Activated T-helper 1 cell treated with anti-CD3 and anti-CD28 coated beads, Interleukin-12 subunit alpha, Interleukin-12 subunit beta, Interleukin-2, Interleukin-4 antibody, amounts not matched to agents 30 ng/mL and 10 ng/mL and 1 ng/mL, durations not matched to agents 14 hours and 24 hours and 36 hours (primary cell): ENCODE measurements around the gene TUBB1. TPM values are rescaled to one million over a fixed set of nuclear protein-coding genes. Genes with fewer than 3 reads are reported as not detected.

ENCODE experiments used
- DNase-seq: peaks from one replicate; pipeline ENCODE4 v3.0.0; 2021; ENCODE audit warnings: low spot score
- H3K27ac Mint-ChIP-seq: one replicate; pipeline ENCODE4 v1.8.0; 2021; ENCODE audit warnings: mild to moderate bottlenecking, mixed read lengths
- H3K27me3 Mint-ChIP-seq: one replicate; pipeline ENCODE4 v1.8.0; 2022; ENCODE audit warnings: mild to moderate bottlenecking, moderate library complexity, mixed read lengths; ENCODE audit not compliant: insufficient read depth
- H3K36me3 Mint-ChIP-seq: one replicate; pipeline ENCODE4 v1.8.0; 2021; ENCODE audit warnings: low read depth, mixed read lengths
- H3K4me1 Mint-ChIP-seq: one replicate; pipeline ENCODE4 v1.8.0; 2021; ENCODE audit warnings: low read depth, mixed read lengths
- H3K4me3 Mint-ChIP-seq: one replicate; pipeline ENCODE4 v1.8.0; 2021; ENCODE audit warnings: mild to moderate bottlenecking, moderate library complexity, mixed read lengths
- H3K9me3 Mint-ChIP-seq: one replicate; pipeline ENCODE4 v1.8.0; 2021; ENCODE audit warnings: mixed read lengths
- intact Hi-C: fragments of 100-400 bp; cut with micrococcal nuclease; formaldehyde crosslinking; loops from one replicate; pipeline ENCODE4 v1.15.1; 2024
- total RNA-seq: library from RNA; stranded (reverse); gene quantifications from 2 replicates; pipeline ENCODE4 v1.2.3, GENCODE V29; 2022

TUBB1 gene
- total RNA-seq, 1 donor from 2014 or later, result not detected

DNA sequence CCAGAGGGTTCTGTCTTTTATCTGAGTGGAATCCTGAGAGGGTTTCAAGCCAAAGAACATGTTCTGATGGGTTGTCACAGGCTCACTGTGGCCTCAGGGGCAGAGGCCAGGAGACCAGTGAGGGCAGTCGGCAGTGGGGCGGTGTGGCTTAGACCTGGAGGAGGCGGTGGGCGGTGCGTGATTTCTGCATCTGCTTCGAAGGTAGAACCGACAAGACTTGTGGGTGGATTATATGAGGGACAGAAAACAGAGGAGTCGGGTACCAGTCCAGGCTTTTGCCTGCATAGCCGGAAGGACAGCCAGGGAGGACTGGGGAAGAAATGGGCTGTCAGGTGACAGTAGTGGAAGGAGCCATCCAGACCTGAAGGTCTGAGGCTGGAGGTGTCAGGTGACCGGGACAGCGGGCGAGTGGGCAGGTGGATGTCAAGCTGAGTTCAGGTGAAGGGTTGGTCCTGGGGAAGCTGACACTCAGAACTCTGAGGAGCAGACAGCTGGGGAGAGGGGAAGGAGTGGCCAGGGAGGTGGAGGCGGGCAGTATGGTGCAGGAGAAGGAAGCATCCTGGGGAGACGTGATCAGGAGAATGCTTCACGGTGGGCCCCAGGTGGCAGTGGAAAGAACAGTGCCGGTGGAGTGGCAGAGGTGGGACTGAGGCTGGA is 15.3 kb upstream of the TUBB1 start:
- no peaks in the 10 kb centered on the region for H3K9me3 Mint-ChIP-seq
- intact Hi-C loops, result no loop called here
- H3K4me3 Mint-ChIP-seq, result peak overlapping the region; percentile 85
- H3K27me3 Mint-ChIP-seq, result no peaks in the 10 kb centered on the region
- peaks cover 39% of the 10 kb centered on the region for H3K4me1 Mint-ChIP-seq
- H3K27ac Mint-ChIP-seq, result peak overlapping the region; percentile 79
- DNase-seq, result no peak
- peaks cover 19% of the 10 kb centered on the region for H3K36me3 Mint-ChIP-seq

DNA sequence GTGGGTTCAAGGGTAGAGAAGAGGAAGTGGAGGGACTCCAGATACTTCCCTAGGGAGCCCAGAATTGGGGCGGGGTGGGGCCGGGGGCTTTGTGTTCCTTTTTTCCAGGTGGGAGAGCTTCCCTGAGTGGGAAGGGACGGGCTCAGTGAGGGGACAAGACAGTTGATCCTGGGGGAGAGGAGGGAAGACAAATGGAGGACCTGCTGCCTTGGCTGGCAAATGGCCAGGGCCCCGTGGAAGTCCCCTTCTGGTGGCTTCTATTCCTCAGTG is 14.8 kb upstream of the TUBB1 start:
- H3K27me3 Mint-ChIP-seq, result no peaks in the 10 kb centered on the region
- peak overlapping the region; percentile 79 for H3K27ac Mint-ChIP-seq
- DNase-seq, result peak; percentile 29
- H3K4me3 Mint-ChIP-seq, result peak overlapping the region; percentile 85
- H3K4me1 Mint-ChIP-seq, result peaks cover 39% of the 10 kb centered on the region
- H3K36me3 Mint-ChIP-seq, result peaks cover 19% of the 10 kb centered on the region
- intact Hi-C loops, result no loop called here
- no peaks in the 10 kb centered on the region for H3K9me3 Mint-ChIP-seq

DNA sequence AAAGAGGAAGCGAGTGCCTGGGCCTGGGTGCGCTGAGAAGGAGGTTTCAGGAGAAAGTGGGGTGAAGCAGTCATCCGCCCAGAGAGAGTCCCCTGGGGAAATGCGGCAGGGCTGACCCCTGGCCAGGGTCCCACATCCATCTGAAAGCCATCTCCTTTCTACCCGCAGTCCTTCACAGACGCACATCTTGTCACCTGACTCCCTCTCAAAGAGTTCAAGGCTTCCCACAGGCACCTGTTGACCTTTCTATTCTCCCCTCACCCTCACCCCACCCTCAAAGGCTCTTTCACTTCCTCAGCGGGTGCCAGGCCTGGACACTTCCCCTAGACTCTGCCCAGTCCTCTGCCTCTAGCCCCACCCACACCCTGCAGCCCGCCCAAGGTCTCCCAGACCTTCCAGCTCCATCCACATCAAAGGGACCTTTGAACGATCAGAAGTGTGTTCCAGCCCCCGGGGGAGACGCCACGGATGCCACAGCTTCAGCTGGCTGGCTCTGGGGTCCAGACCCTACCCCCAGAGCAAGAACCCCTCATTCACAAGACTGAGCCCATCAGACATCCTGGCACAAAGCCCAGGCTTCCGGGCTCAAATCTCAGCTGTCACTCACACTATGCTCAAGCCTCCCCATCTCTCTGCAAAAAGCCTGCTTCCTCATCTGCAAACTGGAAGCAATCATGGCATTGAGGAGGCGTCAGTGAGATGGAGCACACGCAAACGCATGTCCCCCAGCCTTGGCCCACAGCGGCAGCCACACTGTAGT is 14.3 kb upstream of the TUBB1 start:
- H3K36me3 Mint-ChIP-seq, result peaks cover 19% of the 10 kb centered on the region
- H3K4me3 Mint-ChIP-seq, result peak overlapping the region; percentile 85
- peaks cover 39% of the 10 kb centered on the region for H3K4me1 Mint-ChIP-seq
- peak; percentile 18 for DNase-seq
- intact Hi-C loops, result loop anchor here (1.0 kb wide), 1 partner anchor 37 kb away; the partner anchor contains the start of gene PRELID3B
- no peaks in the 10 kb centered on the region for H3K27me3 Mint-ChIP-seq
- H3K27ac Mint-ChIP-seq, result peak overlapping the region; percentile 79
- H3K9me3 Mint-ChIP-seq, result no peaks in the 10 kb centered on the region

DNA sequence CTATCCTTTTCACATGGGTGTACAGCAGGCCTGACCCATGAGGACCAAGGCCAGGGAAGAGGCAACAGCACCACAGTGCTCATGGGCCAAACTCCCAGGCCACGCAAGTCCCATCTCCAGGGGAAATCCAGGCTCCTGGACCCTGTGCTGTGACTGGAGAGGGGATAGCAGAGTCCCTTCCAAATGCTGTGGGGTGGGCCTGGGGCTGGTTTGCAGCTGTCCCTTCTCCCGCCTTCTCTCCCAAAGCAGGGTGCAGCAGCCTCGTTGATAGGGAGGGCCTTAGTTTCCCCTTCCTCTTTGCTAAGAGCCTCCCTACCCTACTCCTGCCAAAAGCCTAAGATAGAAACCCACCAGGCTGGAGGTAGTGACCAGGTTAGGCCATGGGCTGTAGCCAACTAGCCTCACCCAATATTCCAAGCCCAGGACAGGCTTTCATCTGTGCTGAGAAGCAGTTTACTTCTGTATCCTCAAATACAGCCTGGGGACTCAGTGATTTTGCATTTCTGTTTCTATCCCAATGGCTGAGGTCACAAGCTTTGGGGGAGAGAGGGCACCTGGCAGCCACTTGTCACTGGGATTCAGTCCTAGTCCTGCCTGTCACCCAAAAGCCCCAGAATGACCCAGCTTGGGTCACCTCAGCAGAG is 13.6 kb upstream of the TUBB1 start:
- H3K4me1 Mint-ChIP-seq, result peaks cover 39% of the 10 kb centered on the region

DNA sequence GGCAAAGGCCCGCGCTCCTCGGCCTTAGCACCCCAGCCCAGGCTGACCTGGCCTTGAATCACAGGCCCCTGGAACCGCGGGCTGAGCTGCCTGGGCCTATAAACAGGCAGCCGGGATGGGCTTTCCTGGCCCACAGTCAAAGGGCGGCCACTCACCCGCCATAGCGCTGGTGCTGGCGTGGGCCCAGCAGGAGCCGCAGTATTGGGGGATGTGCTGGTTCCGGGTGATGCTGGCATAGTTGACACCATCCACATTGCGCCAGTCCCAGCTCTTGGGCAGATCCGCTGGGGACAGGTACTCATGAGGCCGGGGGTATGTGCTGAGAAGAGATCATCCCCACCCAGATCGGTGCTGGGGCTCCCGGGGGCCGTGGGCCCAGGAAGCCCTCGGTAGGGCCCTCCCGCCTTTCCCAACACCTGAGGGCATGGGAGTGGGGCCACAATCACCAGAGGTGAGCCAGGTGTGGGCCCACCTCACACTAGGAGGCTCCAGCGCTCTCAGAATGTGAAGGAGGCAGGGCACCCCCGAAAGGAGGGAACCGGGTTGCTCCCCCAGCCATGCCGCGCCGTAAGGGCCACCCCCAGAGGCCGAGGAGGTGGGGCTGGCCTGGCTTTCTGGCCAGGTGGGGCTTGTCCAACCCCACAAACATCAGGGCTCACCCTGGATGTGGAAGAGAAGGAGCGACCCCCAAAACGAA is 12.9 kb upstream of the TUBB1 start:
- intact Hi-C loops, result loop anchor here (1.0 kb wide), 1 partner anchor 216 kb away; no protein-coding TSS in a partner anchor
- H3K27ac Mint-ChIP-seq, result peak overlapping the region; percentile 74
- peak overlapping the region; percentile 85 for H3K4me3 Mint-ChIP-seq
- H3K36me3 Mint-ChIP-seq, result peaks cover 19% of the 10 kb centered on the region
- peaks cover 41% of the 10 kb centered on the region for H3K4me1 Mint-ChIP-seq
- DNase-seq, result no peak
- H3K9me3 Mint-ChIP-seq, result no peaks in the 10 kb centered on the region
- no peaks in the 10 kb centered on the region for H3K27me3 Mint-ChIP-seq

More for the DNA sequence above, 13.6 kb upstream of the TUBB1 start:
- Mint-ChIP-seq H3K4me3 (peak overlapping the region; percentile 85), H3K27me3 (no peaks in the 10 kb centered on the region), H3K36me3 (peaks cover 19% of the 10 kb centered on the region), H3K27ac (peak overlapping the region; percentile 79), H3K9me3 (no peaks in the 10 kb centered on the region)
- intact Hi-C loops, result loop anchor here (1.0 kb wide), 2 partner anchors 37 to 217 kb away; partner anchors contain the start of gene PRELID3B
- no peak for DNase-seq

DNA sequence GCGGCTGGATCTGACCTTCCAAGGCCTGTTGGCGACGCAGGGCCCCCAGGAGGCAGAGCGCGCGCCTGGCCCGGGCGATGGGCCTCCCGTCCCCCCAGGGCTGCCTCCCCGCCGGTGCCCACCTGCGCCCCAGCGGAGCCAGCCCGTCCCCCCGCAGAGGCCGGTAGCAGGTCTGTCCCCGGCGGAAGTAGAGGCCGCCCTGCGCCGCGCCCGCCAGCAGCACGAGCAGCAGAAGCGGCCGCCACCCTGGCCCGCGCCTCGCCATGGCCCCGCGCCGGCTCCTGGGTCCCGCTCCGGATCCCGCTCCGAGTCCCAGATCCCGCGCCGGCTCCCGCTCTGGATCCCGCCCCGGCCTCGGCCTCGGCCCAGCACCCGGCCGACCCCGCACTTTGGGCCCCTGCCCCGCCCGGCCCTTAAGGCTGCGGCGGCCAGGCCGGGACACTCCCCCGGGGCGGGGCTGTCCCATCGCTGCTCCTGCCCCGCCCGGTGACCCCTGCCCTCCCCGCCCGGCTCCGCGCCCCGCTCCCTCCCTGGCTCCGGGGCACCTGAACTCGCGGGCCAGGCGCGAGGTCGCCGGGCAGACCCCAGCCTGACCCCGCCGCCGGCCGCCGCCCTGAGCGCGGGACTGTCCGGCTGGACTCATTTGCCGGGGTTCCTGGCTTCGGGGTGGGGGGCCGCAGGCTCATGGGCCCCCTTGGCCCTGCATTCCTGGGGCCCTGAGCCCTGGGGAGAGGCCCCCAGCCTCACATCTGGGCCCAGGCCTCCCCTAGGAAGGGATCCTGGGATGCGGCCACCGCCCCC is 12.2 kb upstream of the TUBB1 start, which contains the start of gene CTSZ:
Gene CTSZ (minus strand): TSS at position 391 of the 801 bp plus-strand sequence. CDS start 126 bp downstream, at position 265.
- Mint-ChIP-seq H3K27me3 (no peaks in the 10 kb centered on the region), H3K27ac (peak within 1 kb of the TSS; percentile 83), H3K4me3 (peak within 1 kb of the TSS; percentile 85), H3K36me3 (peaks cover 15% of the 10 kb centered on the region), H3K4me1 (peaks cover 47% of the 10 kb centered on the region), H3K9me3 (no peaks in the 10 kb centered on the region)
- peak; percentile 33 for DNase-seq
- intact Hi-C loops, result loop anchor here (1.0 kb wide), 3 partner anchors 25 to 215 kb away; partner anchors contain the start of genes ATP5F1E and NELFCD

DNA sequence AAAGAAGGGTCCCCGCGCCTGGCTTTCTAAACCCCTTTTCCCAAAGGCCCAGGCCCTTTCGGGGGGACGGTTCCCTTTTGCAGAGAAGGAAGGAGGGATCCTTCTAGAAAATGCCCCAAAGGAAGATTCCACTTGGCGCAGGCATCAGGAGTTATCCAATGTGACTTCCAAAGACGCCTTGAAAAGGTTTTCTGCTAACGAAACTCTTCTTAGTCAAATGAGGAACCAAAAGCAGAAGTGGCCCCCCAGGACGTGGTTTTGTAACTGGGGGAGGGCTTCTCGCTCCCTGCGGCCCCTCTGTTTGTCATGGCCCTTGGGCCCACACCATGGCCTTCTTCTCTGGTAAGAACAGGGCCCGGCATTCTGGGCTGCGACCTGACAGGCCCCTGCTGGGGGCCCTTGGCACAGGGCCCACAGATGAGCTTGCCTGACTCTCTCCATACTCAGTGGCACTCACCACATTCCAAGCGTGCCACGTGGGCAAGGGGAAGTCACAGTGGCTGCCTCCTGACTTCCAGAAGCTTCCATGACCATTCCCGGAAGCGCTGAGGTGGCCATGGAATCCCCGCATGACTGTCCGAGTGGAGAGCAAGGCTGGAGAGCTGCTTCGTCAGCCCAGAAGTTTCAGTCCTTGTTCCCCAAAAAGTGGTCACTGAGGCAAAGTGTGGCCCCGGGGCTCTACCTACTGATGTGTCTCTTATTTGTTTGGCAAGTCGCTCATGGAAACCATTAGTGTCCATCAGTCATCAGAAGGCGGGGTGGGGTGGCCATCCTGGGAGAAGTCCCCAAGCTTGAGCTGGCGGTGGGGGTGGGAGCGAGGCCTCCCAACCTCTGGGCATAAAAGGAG is 11.3 kb upstream of the TUBB1 start:
- H3K4me1 Mint-ChIP-seq, result peaks cover 40% of the 10 kb centered on the region
- peak overlapping the region; percentile 81 for H3K4me3 Mint-ChIP-seq
- H3K9me3 Mint-ChIP-seq, result no peaks in the 10 kb centered on the region
- intact Hi-C loops, result loop anchor here (1.0 kb wide), 2 partner anchors 24 to 27 kb away; partner anchors contain the start of genes ATP5F1E and NELFCD
- no peaks in the 10 kb centered on the region for H3K27me3 Mint-ChIP-seq
- no peak for DNase-seq
- peaks cover 12% of the 10 kb centered on the region for H3K36me3 Mint-ChIP-seq
- peak overlapping the region; percentile 83 for H3K27ac Mint-ChIP-seq

DNA sequence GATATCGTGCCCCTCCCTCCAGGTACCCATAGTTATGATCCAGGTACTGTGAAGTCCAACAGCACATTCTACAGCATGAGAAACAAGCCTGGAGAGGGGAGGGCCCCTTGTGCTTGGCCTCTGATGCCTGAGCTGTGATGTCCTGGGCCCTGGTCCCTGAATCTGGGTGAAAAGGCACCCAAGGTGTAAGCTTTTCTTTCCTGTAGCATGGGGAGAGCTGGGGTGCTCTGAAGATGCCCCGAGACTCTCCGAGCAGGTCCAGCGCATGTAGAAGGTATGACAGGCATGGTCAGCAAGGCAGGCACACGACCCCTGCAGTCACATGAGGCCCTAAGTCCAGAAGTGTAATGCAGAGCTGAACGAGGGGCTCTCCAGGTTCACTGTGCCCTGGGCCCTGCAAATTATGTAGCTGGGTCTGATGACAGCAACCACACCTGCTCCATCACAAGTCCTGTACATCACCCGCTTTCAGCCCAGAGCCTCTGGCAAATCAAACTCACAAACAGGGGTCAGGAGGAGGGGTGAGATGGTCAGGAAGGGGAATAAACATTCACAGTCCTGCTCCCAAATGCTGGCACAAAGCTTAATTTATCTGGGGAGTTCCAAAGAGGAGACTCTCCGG is 10.4 kb upstream of the TUBB1 start:
- intact Hi-C loops, result no loop called here
- Mint-ChIP-seq H3K4me3 (no peak overlapping the region), H3K27ac (no peak overlapping the region), H3K27me3 (peaks cover 2% of the 10 kb centered on the region), H3K9me3 (no peaks in the 10 kb centered on the region), H3K4me1 (peaks cover 39% of the 10 kb centered on the region), H3K36me3 (peaks cover 5% of the 10 kb centered on the region)
- DNase-seq, result no peak

DNA sequence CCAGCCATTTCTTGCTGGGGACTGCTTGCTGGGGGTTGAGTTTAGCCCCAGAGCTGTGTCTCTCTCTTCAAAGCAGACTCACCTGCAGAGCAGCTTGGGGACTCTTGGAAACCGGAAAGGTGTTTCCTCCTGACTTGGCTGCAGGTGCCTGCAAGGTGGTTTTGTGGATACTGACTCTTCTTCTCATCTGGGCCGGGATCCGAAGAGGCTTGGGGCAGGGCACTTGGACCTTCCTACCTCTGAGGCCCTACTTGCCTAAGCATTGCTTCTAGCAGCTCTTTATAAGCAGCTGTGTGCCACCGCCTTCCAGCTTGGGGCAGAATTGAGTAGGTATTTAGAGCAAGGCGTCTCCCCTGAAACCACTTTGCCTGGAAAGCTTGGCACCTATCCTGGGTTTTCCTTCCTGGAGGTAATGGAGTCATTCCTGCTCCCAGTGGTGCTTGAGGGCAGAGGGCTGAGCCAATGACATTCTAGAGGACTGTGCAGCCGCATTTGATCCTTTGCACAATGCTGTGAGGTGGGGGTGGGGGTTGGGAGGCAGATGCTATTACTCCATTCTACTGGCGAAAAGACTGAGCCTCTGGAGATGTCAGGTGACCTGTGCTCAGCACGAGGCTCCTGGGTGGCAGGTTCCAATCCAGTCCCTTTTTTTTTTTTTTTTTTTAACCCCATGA is 8.8 kb upstream of the TUBB1 start:
- Mint-ChIP-seq H3K27ac (no peak overlapping the region), H3K4me3 (no peak overlapping the region), H3K36me3 (peaks cover 2% of the 10 kb centered on the region), H3K4me1 (peaks cover 33% of the 10 kb centered on the region), H3K27me3 (peaks cover 2% of the 10 kb centered on the region), H3K9me3 (no peaks in the 10 kb centered on the region)
- no peak for DNase-seq
- intact Hi-C loops, result no loop called here

DNA sequence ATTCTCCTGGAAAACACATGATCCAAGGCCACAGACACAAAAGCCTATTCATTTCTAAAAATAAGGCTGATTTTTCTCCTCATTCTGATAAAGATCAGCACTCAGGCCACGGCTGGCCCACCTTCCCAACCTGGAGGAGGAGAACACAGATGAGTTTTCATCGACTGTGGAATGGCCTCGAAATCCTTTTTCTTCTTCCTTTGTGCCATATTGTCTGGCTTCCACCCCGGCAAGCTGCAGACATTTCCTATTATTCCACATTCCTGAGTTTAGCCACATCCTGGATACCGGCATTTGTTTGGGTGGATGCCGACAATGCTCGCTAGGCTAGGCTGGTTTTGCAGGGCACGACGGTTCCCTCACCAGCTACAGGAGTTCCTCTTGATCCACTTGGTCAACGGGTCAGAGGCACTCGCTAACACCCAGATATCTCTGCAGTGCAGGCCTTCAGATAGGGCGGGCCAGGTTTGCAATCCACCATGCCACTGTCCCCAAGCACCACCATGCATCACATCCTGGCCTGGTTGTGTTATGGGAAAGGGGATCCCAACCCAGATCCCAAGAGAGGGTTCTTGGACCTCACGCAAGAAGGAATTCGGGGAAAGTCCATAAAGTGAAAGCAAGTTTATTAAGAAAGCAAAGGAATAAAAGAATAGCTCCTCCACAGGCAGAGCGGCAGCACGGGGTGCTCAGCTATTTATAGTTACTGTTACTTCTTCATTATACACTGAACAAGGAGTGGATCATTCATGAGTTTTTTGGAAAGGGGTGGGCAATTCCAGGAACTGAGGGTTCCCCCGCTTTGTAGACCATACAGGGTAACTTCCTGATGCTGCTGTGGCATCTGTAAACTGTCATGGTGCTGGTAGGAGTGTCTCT is 8.0 kb upstream of the TUBB1 start:
- peaks cover 2% of the 10 kb centered on the region for H3K36me3 Mint-ChIP-seq
- no peaks in the 10 kb centered on the region for H3K9me3 Mint-ChIP-seq
- peaks cover 29% of the 10 kb centered on the region for H3K4me1 Mint-ChIP-seq
- peaks cover 2% of the 10 kb centered on the region for H3K27me3 Mint-ChIP-seq
- intact Hi-C loops, result no loop called here
- H3K27ac Mint-ChIP-seq, result no peak overlapping the region
- H3K4me3 Mint-ChIP-seq, result peak overlapping the region; percentile 4
- DNase-seq, result no peak
